Measurements from ENCODE around the gene LRRTM4. TPM values are rescaled to one million over a fixed set of nuclear protein-coding genes. Genes with fewer than 3 reads are reported as not detected.

Gene LRRTM4
- total RNA-seq, 3 donors from 2014 or later (not counting 1 experiment from before 2014, with no cell fraction given) = not detected

DNA sequence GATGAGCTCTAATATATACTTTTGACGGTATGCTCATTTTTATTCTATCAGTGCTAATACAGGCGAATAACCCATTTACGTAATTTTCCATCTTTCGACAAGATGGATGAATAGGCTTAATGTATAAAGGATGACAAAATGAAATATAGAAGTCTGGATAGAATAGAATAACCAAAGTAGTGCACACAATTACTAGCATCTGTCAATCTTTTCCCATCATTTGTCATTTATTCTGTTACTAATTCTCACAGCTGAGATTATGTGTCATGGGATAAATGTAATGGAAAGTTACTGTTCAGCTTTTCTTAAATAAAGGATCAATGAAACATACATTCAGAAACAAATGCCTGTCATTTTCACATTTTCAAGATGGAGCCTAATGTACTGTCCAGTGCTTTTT lies 548.6 kb downstream of the LRRTM4 start:
- H3K4me1 ChIP-seq (ENCODE audit: control insufficient read depth, insufficient read depth, low read length) = no peaks in the 10 kb centered on the region
- peaks cover 4 to 8% of the 10 kb centered on the region in 2 donors for H3K9me3 Mint-ChIP-seq
- intact Hi-C loops (cut with micrococcal nuclease) = loop anchor here (1.0 kb wide), 1 partner anchor 10 kb away; no protein-coding TSS in a partner anchor
- H3K27me3 Mint-ChIP-seq (ENCODE audit: low read depth in 2 of 2) = no peaks in the 10 kb centered on the region
- WGBS (ENCODE audit: insufficient coverage) = 100% methylated on average over 1 of the region's 4 CpGs
- ATAC-seq (no peak), DNase-seq (no peak)
- H3K4me3 Mint-ChIP-seq = no peak overlapping the region
- H3K36me3 Mint-ChIP-seq = no peaks in the 10 kb centered on the region
- H3K27ac Mint-ChIP-seq = no peak overlapping the region
- no peaks in the 10 kb centered on the region for H3K36me3 ChIP-seq (ENCODE audit: control insufficient read depth, insufficient read depth, low read length)
- H3K9me3 ChIP-seq (ENCODE audit: control insufficient read depth, insufficient read depth, low read length) = peaks cover 6% of the 10 kb centered on the region
- H3K27ac ChIP-seq (ENCODE audit: low read length) = no peak overlapping the region
- no peaks in the 10 kb centered on the region for H3K27me3 ChIP-seq (ENCODE audit: control insufficient read depth, insufficient read depth, low read length)
- TF ChIP-seq, protein P1, sequence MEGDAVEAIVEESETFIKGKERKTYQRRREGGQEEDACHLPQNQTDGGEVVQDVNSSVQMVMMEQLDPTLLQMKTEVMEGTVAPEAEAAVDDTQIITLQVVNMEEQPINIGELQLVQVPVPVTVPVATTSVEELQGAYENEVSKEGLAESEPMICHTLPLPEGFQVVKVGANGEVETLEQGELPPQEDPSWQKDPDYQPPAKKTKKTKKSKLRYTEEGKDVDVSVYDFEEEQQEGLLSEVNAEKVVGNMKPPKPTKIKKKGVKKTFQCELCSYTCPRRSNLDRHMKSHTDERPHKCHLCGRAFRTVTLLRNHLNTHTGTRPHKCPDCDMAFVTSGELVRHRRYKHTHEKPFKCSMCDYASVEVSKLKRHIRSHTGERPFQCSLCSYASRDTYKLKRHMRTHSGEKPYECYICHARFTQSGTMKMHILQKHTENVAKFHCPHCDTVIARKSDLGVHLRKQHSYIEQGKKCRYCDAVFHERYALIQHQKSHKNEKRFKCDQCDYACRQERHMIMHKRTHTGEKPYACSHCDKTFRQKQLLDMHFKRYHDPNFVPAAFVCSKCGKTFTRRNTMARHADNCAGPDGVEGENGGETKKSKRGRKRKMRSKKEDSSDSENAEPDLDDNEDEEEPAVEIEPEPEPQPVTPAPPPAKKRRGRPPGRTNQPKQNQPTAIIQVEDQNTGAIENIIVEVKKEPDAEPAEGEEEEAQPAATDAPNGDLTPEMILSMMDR (IDR thresholded peaks at IDR 0.05) = no peak
- no peak overlapping the region for H3K4me3 ChIP-seq (ENCODE audit: low read length)
- H3K4me1 Mint-ChIP-seq = no peaks in the 10 kb centered on the region

DNA sequence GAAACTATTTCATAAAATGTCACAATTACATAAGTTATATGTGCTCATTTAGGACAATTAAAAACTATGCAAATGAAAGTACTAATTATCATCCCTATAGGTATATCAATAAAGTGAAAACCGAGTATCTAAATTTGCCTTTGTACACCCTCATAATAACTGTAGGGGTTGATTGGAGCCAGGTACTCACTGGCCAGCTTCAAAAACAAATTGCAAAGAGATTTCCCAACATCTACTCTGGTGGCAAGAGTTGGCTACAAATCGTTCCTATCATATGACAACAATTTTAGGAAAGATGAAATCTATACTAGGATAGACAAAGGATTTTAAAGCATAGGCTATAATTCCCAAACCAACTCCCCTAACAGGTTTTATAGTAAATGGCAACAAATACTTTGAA lies 556.4 kb downstream of the LRRTM4 start:
- ATAC-seq = no peak
- TF ChIP-seq, protein P1 (IDR thresholded peaks at IDR 0.05) = no peak
- WGBS (ENCODE audit: insufficient coverage) = no CpG with 5 or more reads among the region's 2 CpGs
- Histone ChIP-seq H3K9me3 (ENCODE audit: control insufficient read depth, insufficient read depth, low read length) (no peaks in the 10 kb centered on the region), H3K4me1 (ENCODE audit: control insufficient read depth, insufficient read depth, low read length) (no peaks in the 10 kb centered on the region), H3K27ac (ENCODE audit: low read length) (no peak overlapping the region), H3K4me3 (ENCODE audit: low read length) (no peak overlapping the region), H3K27me3 (ENCODE audit: control insufficient read depth, insufficient read depth, low read length) (no peaks in the 10 kb centered on the region), H3K36me3 (ENCODE audit: control insufficient read depth, insufficient read depth, low read length) (no peaks in the 10 kb centered on the region)
- intact Hi-C loops (cut with micrococcal nuclease) = no loop called here
- Mint-ChIP-seq H3K9me3 (peaks cover 10 to 20% of the 10 kb centered on the region in 2 donors), H3K27me3 (ENCODE audit: low read depth in 2 of 2) (no peaks in the 10 kb centered on the region), H3K27ac (no peak overlapping the region), H3K36me3 (no peaks in the 10 kb centered on the region), H3K4me3 (no peak overlapping the region), H3K4me1 (no peaks in the 10 kb centered on the region)
- DNase-seq = no peak

DNA sequence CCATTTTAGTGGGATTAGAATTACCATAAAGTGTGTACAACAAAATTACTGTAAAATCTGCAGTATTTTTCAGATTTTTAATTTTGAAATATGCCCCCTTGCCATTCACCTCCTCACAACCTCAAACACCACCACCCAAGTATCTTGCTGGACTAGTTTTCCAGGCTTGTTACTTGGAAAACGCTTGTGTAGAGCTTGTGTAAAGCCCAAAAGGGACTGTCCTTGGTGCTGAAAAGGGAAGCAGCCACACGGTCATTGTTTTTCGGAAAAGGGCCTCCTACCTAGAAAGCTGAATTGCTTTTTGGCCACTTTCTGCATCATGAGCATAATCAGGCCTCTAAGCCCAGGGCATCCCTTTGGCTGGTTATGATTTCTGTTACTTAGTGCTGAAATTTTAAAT lies 563.4 kb downstream of the LRRTM4 start:
- intact Hi-C loops (cut with micrococcal nuclease) = no loop called here
- TF ChIP-seq, protein P1 (IDR thresholded peaks at IDR 0.05) = no peak
- no peak overlapping the region for H3K4me3 Mint-ChIP-seq
- Histone ChIP-seq H3K9me3 (ENCODE audit: control insufficient read depth, insufficient read depth, low read length) (no peaks in the 10 kb centered on the region), H3K27me3 (ENCODE audit: control insufficient read depth, insufficient read depth, low read length) (no peaks in the 10 kb centered on the region), H3K27ac (ENCODE audit: low read length) (no peak overlapping the region), H3K36me3 (ENCODE audit: control insufficient read depth, insufficient read depth, low read length) (no peaks in the 10 kb centered on the region), H3K4me3 (ENCODE audit: low read length) (no peak overlapping the region), H3K4me1 (ENCODE audit: control insufficient read depth, insufficient read depth, low read length) (no peaks in the 10 kb centered on the region)
- no peaks in the 10 kb centered on the region for H3K4me1 Mint-ChIP-seq
- no peaks in the 10 kb centered on the region for H3K27me3 Mint-ChIP-seq (ENCODE audit: low read depth in 2 of 2)
- H3K36me3 Mint-ChIP-seq = no peaks in the 10 kb centered on the region
- DNase-seq (no peak), ATAC-seq (no peak)
- no peak overlapping the region for H3K27ac Mint-ChIP-seq
- WGBS (ENCODE audit: insufficient coverage) = 15% methylated on average over 3 of the region's 3 CpGs
- H3K9me3 Mint-ChIP-seq = peaks cover 8 to 19% of the 10 kb centered on the region in 2 donors

DNA sequence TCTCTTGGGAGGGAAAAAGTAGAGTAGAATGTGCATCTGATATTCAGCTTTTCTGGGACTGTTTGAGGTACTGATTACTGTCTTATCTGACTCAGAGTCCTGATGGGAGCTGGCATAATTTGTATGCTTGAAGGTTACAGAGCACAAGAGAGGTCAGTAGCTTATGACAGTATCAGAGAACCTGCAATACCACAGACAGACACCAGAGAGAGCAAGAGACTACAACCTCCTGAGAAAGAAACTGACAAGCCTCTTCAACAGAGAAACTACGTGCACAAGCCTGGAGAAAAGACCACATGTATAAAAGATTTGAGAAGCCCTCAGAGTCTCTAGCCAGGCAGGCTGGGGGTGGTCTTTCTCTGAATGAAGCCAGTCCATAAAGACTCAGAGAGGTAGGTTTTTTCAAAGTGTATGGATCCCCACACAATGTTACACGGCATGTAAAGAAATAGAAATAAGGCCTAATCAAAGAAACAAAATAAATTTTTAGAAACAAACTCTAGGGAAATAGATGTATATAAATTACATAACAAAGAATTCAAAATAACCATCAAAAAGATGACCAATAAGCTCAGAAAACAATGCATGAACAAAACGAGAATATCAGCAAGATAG lies 568.3 kb downstream of the LRRTM4 start:
- no peak overlapping the region for H3K4me3 Mint-ChIP-seq
- H3K27ac Mint-ChIP-seq = no peak overlapping the region
- TF ChIP-seq, protein P1 (IDR thresholded peaks at IDR 0.05) = no peak
- Histone ChIP-seq H3K4me1 (ENCODE audit: control insufficient read depth, insufficient read depth, low read length) (no peaks in the 10 kb centered on the region), H3K27me3 (ENCODE audit: control insufficient read depth, insufficient read depth, low read length) (no peaks in the 10 kb centered on the region), H3K36me3 (ENCODE audit: control insufficient read depth, insufficient read depth, low read length) (no peaks in the 10 kb centered on the region), H3K4me3 (ENCODE audit: low read length) (no peak overlapping the region), H3K27ac (ENCODE audit: low read length) (no peak overlapping the region), H3K9me3 (ENCODE audit: control insufficient read depth, insufficient read depth, low read length) (no peaks in the 10 kb centered on the region)
- H3K27me3 Mint-ChIP-seq (ENCODE audit: low read depth in 2 of 2) = no peaks in the 10 kb centered on the region
- no peak for ATAC-seq
- DNase-seq = no peak
- peaks cover 15 to 25% of the 10 kb centered on the region in 2 donors for H3K9me3 Mint-ChIP-seq
- WGBS (ENCODE audit: insufficient coverage) = 30% methylated on average over 1 of the region's 3 CpGs
- intact Hi-C loops (cut with micrococcal nuclease) = no loop called here
- no peaks in the 10 kb centered on the region for H3K36me3 Mint-ChIP-seq
- H3K4me1 Mint-ChIP-seq = no peaks in the 10 kb centered on the region

Measured in natural killer cell (primary cell).